ENCODE results near the gene RAB6A.
"Not testable (repeated sequence)": the region's sequence is repeated elsewhere in the genome, so short reads cannot be mapped to it uniquely, and the experiment has no call there.

The RAB6A gene

DNA sequence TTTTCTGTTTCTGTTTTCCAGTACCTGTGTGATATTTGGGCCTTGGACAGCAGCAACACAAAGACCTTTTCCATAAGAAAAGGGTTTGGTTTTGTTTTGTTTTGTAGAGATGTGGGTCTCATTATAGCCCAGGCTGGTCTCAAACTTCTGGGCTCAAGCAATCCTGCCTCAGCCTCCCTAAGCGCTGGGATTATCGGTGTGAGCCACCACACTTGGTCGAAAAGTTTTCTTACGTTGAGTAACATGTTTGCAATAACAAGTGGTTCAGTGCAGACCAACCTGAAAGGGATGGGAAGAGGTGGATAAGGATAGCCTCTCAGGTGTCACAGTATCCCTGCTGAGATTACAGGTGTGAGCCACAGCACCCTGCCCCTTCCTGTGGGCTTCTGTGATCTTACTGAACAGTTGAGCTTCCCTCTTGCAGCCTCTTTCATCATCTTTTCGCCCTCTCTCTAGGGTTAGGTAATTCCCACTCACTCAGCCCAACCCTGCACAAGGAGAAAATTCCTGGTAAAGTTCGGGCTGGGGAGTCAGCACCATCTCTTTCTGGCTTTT is 23.3 kb upstream of the RAB6A start:
- TF ChIP-seq, protein P1, sequence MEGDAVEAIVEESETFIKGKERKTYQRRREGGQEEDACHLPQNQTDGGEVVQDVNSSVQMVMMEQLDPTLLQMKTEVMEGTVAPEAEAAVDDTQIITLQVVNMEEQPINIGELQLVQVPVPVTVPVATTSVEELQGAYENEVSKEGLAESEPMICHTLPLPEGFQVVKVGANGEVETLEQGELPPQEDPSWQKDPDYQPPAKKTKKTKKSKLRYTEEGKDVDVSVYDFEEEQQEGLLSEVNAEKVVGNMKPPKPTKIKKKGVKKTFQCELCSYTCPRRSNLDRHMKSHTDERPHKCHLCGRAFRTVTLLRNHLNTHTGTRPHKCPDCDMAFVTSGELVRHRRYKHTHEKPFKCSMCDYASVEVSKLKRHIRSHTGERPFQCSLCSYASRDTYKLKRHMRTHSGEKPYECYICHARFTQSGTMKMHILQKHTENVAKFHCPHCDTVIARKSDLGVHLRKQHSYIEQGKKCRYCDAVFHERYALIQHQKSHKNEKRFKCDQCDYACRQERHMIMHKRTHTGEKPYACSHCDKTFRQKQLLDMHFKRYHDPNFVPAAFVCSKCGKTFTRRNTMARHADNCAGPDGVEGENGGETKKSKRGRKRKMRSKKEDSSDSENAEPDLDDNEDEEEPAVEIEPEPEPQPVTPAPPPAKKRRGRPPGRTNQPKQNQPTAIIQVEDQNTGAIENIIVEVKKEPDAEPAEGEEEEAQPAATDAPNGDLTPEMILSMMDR (IDR thresholded peaks at IDR 0.05; ENCODE audit: insufficient read depth, low read depth, low read length, missing control alignments): no peak
- no peak overlapping the region for H3K4me3 ChIP-seq (ENCODE audit: low read length)
- peak; percentile 65 for DNase-seq (ENCODE audit: low read depth)

DNA sequence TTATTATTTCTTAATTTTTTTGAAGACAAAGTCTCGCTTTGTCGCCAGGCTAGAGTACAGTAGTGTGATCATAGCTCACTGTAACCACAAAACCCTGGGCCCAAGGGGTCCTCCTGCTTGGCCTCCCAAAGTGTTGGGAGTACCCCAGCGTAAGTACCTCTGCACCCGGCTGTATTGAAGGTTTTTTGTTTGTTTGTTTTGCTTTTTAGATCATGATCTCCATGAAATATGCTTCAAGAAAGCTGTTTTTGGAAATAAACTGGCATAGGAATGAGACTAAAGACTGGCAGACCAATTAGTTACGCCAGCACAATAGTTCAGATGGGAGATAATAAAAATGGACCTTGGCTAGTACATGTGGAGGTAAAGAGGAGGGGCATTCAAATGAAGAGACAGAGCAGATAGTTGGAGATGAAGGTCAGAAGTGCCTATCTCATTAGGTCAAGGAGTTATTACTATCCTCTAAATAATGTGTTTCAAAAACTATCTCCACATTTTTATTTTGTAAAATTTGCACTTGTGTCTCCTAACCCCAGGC is 22.7 kb upstream of the RAB6A start:
- H3K4me3 ChIP-seq (ENCODE audit: low read length): no peak overlapping the region
- TF ChIP-seq, protein P1 (IDR thresholded peaks at IDR 0.05; ENCODE audit: insufficient read depth, low read depth, low read length, missing control alignments): no peak
- no peak for DNase-seq (ENCODE audit: low read depth)

- TF ChIP-seq, protein P1 (IDR thresholded peaks at IDR 0.05; ENCODE audit: insufficient read depth, low read depth, low read length, missing control alignments): no peak
- no peak overlapping the region for H3K4me3 ChIP-seq (ENCODE audit: low read length)
- no peak for DNase-seq (ENCODE audit: low read depth)
These were observed 20.4 kb upstream of the RAB6A start for GRCh38 chr11:73781303-73781702.

- DNase-seq (ENCODE audit: low read depth): peak; percentile 99
- TF ChIP-seq, protein P1 (IDR thresholded peaks at IDR 0.05; ENCODE audit: insufficient read depth, low read depth, low read length, missing control alignments): no peak
- peak overlapping the region; percentile 67 for H3K4me3 ChIP-seq (ENCODE audit: low read length)
These were observed 18.4 kb upstream of the RAB6A start for GRCh38 chr11:73779084-73779902.

GRCh38 chr11:73770811-73771210 is 9.9 kb upstream of the RAB6A start:
- DNase-seq (ENCODE audit: low read depth): not testable (repeated sequence)

GRCh38 chr11:73766763-73767162 is 5.9 kb upstream of the RAB6A start:
- TF ChIP-seq, protein P1 (IDR thresholded peaks at IDR 0.05; ENCODE audit: insufficient read depth, low read depth, low read length, missing control alignments): no peak
- H3K4me3 ChIP-seq (ENCODE audit: low read length): no peak overlapping the region
- DNase-seq (ENCODE audit: low read depth): no peak

More at GRCh38 chr11:73770811-73771210, 9.9 kb upstream of the RAB6A start:
- H3K4me3 ChIP-seq (ENCODE audit: low read length): not testable (repeated sequence)

- H3K4me3 ChIP-seq (ENCODE audit: low read length): no peak overlapping the region
- TF ChIP-seq, protein P1 (IDR thresholded peaks at IDR 0.05; ENCODE audit: insufficient read depth, low read depth, low read length, missing control alignments): no peak
- no peak for DNase-seq (ENCODE audit: low read depth)
These were observed 1.9 kb upstream of the RAB6A start for GRCh38 chr11:73762732-73763131.

Data from epithelial cell of esophagus (primary cell).